Endothelial cell of umbilical vein (primary cell): ENCODE results near the gene ABAT. TPM values are rescaled to one million over a fixed set of nuclear protein-coding genes. Genes with fewer than 3 reads are reported as not detected.

ENCODE experiments used
- BruUV-seq: library from RNA; stranded (reverse); fragments of 400-500 nt; replicated peaks from 2 replicates; lab custom pipeline; 2021; lab: Mats Ljungman, UMichigan
- CTCF ChIA-PET: fragments of 300-600, 350-600 bp; sonication (Branson Sonifier 250); formaldehyde crosslinking; loops from one replicate; lab custom pipeline; 2021; ENCODE audit warnings: antibody characterized with exemption, inconsistent platforms; lab: Charles Lee
- POLR2A ChIA-PET: fragments of 300-600, 350-600 bp; sonication (Branson Sonifier 250); formaldehyde crosslinking; loops from one replicate; lab custom pipeline; 2021; ENCODE audit warnings: antibody characterized with exemption, inconsistent platforms; lab: Charles Lee
- DNase-seq: peaks from one replicate; pipeline ENCODE4 v3.0.0-alpha.2; 2011; ENCODE audit warnings: low read depth, low spot score
- FAIRE-seq: peaks from 2 replicates; lab custom pipeline; 2011; peaks lifted over from hg19 to GRCh38; lab: Jason Lieb, UNC
- H2AFZ ChIP-seq: 2 replicates; pipeline ENCODE4 v1.6.0; 2012; ENCODE audit warnings: low read depth, low read length, control low read depth, inconsistent platforms
- H3K27ac ChIP-seq: 2 replicates; pipeline ENCODE4 v1.5.1; 2011; ENCODE audit warnings: low read depth, mild to moderate bottlenecking, control low read depth, low read length, moderate library complexity; ENCODE audit not compliant: insufficient read depth
- H3K27me3 ChIP-seq, 2 experiments: 2 replicates each; pipeline versions ENCODE4 v1.6.0 to v1.6.1; 2011; ENCODE audit warnings: low read length in 2 of 2, mixed read lengths in 1 of 2; ENCODE audit not compliant: control insufficient read depth in 2 of 2, insufficient read depth in 2 of 2
- H3K36me3 ChIP-seq, 2 experiments: 2 replicates in 1 of 2; 3 replicates in 1 of 2; pipeline ENCODE4 v1.5.1; 2011; ENCODE audit warnings: low read length in 2 of 2, mild to moderate bottlenecking in 1 of 2, moderate library complexity in 1 of 2; ENCODE audit not compliant: control insufficient read depth in 2 of 2, insufficient read depth in 2 of 2; ENCODE audit errors: extremely low read depth in 1 of 2
- H3K4me1 ChIP-seq: 3 replicates; pipeline ENCODE4 v1.5.1; 2011; ENCODE audit warnings: mild to moderate bottlenecking, low read length; ENCODE audit not compliant: control insufficient read depth, insufficient read depth; ENCODE audit errors: extremely low read depth
- H3K4me2 ChIP-seq: 2 replicates; pipeline ENCODE4 v1.6.1; 2011; ENCODE audit warnings: low read length, control low read depth, mixed read lengths; ENCODE audit not compliant: insufficient read depth
- H3K4me3 ChIP-seq, 3 experiments: fragments of 200-600 bp in 1 of 3; sonication (generic), shearing (Covaris generic) in 1 of 3; replicated peaks in 1 of 3; 2 replicates each; pipeline ENCODE4 v1.5.1; 2011 to 2016; ENCODE audit warnings: control low read depth in 3 of 3, low read length in 3 of 3, mild to moderate bottlenecking in 2 of 3, inconsistent platforms in 1 of 3, low read depth in 1 of 3, moderate library complexity in 1 of 3; ENCODE audit not compliant: insufficient read depth in 1 of 3
- H3K79me2 ChIP-seq: 2 replicates; pipeline ENCODE4 v1.6.0; 2012; ENCODE audit warnings: low read length, inconsistent platforms; ENCODE audit not compliant: control insufficient read depth, insufficient read depth
- H3K9ac ChIP-seq: replicated peaks from 2 replicates; pipeline ENCODE3; 2011; ENCODE audit warnings: low read length, control low read depth; ENCODE audit not compliant: insufficient read depth; ENCODE audit errors: extremely low read depth
- H3K9me1 ChIP-seq: replicated peaks from 3 replicates; pipeline ENCODE4 v1.6.0; 2011; ENCODE audit warnings: mild to moderate bottlenecking, low read length; ENCODE audit not compliant: control insufficient read depth, insufficient read depth; ENCODE audit errors: extremely low read depth
- H3K9me3 ChIP-seq: replicated peaks from 2 replicates; pipeline ENCODE4 v1.5.1; 2012; ENCODE audit warnings: low read length, inconsistent platforms; ENCODE audit not compliant: control insufficient read depth, insufficient read depth
- H4K20me1 ChIP-seq: replicated peaks from 2 replicates; pipeline ENCODE3; 2011; ENCODE audit warnings: mild to moderate bottlenecking, low read length; ENCODE audit not compliant: control insufficient read depth, insufficient read depth; ENCODE audit errors: extremely low read depth
- CTCF ChIP-seq, 2 donors: IDR thresholded peaks; 1 replicate in 1 of 2; 2 replicates in 1 of 2; pipeline ENCODE4 v1.5.1; 2011; ENCODE audit warnings: low read length in 2 of 2, mild to moderate bottlenecking in 2 of 2, moderate library complexity in 2 of 2, control low read depth in 1 of 2, inconsistent platforms in 1 of 2, low read depth in 1 of 2; ENCODE audit not compliant: insufficient read depth in 1 of 2; ENCODE audit errors: extremely low read depth in 1 of 2
- EZH2 ChIP-seq: IDR thresholded peaks from 2 replicates; pipeline ENCODE4 v1.6.1; 2012; ENCODE audit warnings: borderline replicate concordance, low read depth, mild to moderate bottlenecking, moderate library complexity, low read length, inconsistent platforms; ENCODE audit not compliant: severe bottlenecking
- FOS ChIP-seq: IDR thresholded peaks from 2 replicates; pipeline ENCODE4 v1.6.1; 2011; ENCODE audit warnings: mild to moderate bottlenecking, low read length, moderate library complexity, borderline replicate concordance; ENCODE audit not compliant: insufficient read depth
- JUN ChIP-seq: IDR thresholded peaks from 2 replicates; pipeline ENCODE4 v1.6.1; 2011; ENCODE audit warnings: borderline replicate concordance, low read depth; ENCODE audit not compliant: insufficient read length, insufficient read depth
- MYC ChIP-seq: IDR thresholded peaks from one replicate; pipeline ENCODE4 v1.6.1; 2011; ENCODE audit warnings: mild to moderate bottlenecking, low read depth, low read length
- POLR2A ChIP-seq: IDR thresholded peaks from 2 replicates; pipeline ENCODE4 v1.6.1; 2012; ENCODE audit warnings: low read depth, mild to moderate bottlenecking, control low read depth, low read length
- POLR2AphosphoS5 ChIP-seq: IDR thresholded peaks from 2 replicates; pipeline ENCODE4 v1.6.1; 2012; ENCODE audit warnings: low read depth, mild to moderate bottlenecking, control low read depth, low read length, moderate library complexity; ENCODE audit not compliant: insufficient read depth
- dilution Hi-C: fragments of 300-500 bp; cut with MboI; formaldehyde crosslinking; loops from one replicate; pipeline ENCODE4 v1.15.0; 2019; ENCODE audit warnings: low sequenced_read_pairs; ENCODE audit not compliant: extremely low pct_ligation_motif_present
- intact Hi-C: fragments of 100-400 bp; cut with micrococcal nuclease; formaldehyde crosslinking; loops from one replicate; pipeline ENCODE4 v1.10.0; 2022
- polyA plus RNA-seq, 4 experiments: library from polyadenylated mRNA; depleted of rRNA in 3 of 4; stranded (reverse) in 3 of 4; unstranded in 1 of 4; fragments of >200 nt; gene quantifications; 2 replicates each; pipeline versions ENCODE4 v1.2.1 to v1.2.3, GENCODE V29; 2011 to 2012; ENCODE audit warnings: missing spikeins in 1 of 4
- total RNA-seq: library from RNA; stranded (reverse); gene quantifications from 2 replicates; pipeline ENCODE4 v1.2.3, GENCODE V29; 2021

The ABAT gene
- total and polyA plus RNA-seq, 2 donors (not counting 3 experiments of a cell fraction or from before 2014, with no cell fraction given): 1.3 to 1.4 TPM

GRCh38 chr16:8722025-8722348, 47.6 kb downstream of the ABAT start:
- FAIRE-seq: no peak
- no peak overlapping the region for H3K27ac ChIP-seq
- no peak for DNase-seq
- ChIA-PET CTCF (no interaction called here), POLR2A (no interaction called here)
- H4K20me1 ChIP-seq: no peaks in the 10 kb centered on the region
- dilution Hi-C loops: no loop called here
- no peaks in the 10 kb centered on the region for H3K79me2 ChIP-seq
- no peaks in the 10 kb centered on the region for H3K27me3 ChIP-seq
- H2AFZ ChIP-seq: no peak overlapping the region
- TF ChIP-seq POLR2A (no peak), FOS (no peak), POLR2AphosphoS5 (no peak), EZH2 (no peak)
- H3K9me1 ChIP-seq: no peaks in the 10 kb centered on the region
- H3K4me1 ChIP-seq: no peaks in the 10 kb centered on the region
- no peak overlapping the region for H3K9ac ChIP-seq
- no TSS peak for BruUV-seq
- intact Hi-C loops: no loop called here
- H3K4me2 ChIP-seq: no peak overlapping the region
- H3K9me3 ChIP-seq: no peaks in the 10 kb centered on the region
- H3K36me3 ChIP-seq: no peaks in the 10 kb centered on the region
- H3K4me3 ChIP-seq: no peak overlapping the region

GRCh38 chr16:8725513-8726178, 51.2 kb downstream of the ABAT start:
- CTCF ChIA-PET: no interaction called here
- dilution Hi-C loops: no loop called here
- POLR2A ChIA-PET: no interaction called here
- Histone ChIP-seq H3K9me3 (no peaks in the 10 kb centered on the region), H3K4me1 (no peaks in the 10 kb centered on the region), H3K27me3 (no peaks in the 10 kb centered on the region), H3K9me1 (no peaks in the 10 kb centered on the region), H3K4me2 (no peak overlapping the region), H3K36me3 (no peaks in the 10 kb centered on the region), H3K4me3 (no peak overlapping the region), H3K27ac (no peak overlapping the region), H3K9ac (no peak overlapping the region), H4K20me1 (no peaks in the 10 kb centered on the region), H2AFZ (no peak overlapping the region), H3K79me2 (no peaks in the 10 kb centered on the region)
- intact Hi-C loops: no loop called here
- BruUV-seq: no TSS peak
- DNase-seq: no peak
- FAIRE-seq: no peak
- TF ChIP-seq POLR2A (no peak), POLR2AphosphoS5 (no peak), CTCF (IDR thresholded peaks at IDR 0.05; ENCODE audit: extremely low read depth in 1 of 2, insufficient read depth in 1 of 2, low read depth in 1 of 2, low read length in 2 of 2) (no peak), MYC (no peak), EZH2 (no peak), FOS (no peak), JUN (no peak)
